ENCODE data around the gene AFDN. TPM values are rescaled to one million over a fixed set of nuclear protein-coding genes. Genes with fewer than 3 reads are reported as not detected.

The AFDN gene
- total RNA-seq, 1 donor from 2014 or later, result 102 TPM

GRCh38 chr6:167976708-167977107 is 150.0 kb downstream of the AFDN start:
- H3K9ac ChIP-seq (ENCODE audit: low read length), result no peak overlapping the region
- no peak for DNase-seq (ENCODE audit: low read depth)
- peaks cover 5% of the 10 kb centered on the region for H3K4me1 ChIP-seq (ENCODE audit: insufficient read depth, low read length)
- H3K79me2 ChIP-seq (ENCODE audit: insufficient read depth, low read length), result no peaks in the 10 kb centered on the region
- Mint-ChIP-seq H3K27ac (ENCODE audit: unreplicated experiment) (no peak overlapping the region), H3K36me3 (ENCODE audit: low read depth, unreplicated experiment) (no peaks in the 10 kb centered on the region), H3K4me1 (ENCODE audit: low read depth, unreplicated experiment) (peaks cover 22% of the 10 kb centered on the region), H3K4me3 (ENCODE audit: unreplicated experiment) (no peak overlapping the region), H3K27me3 (ENCODE audit: low read depth, unreplicated experiment) (no peaks in the 10 kb centered on the region), H3K9me3 (ENCODE audit: unreplicated experiment) (no peaks in the 10 kb centered on the region)
- H3K36me3 ChIP-seq (ENCODE audit: insufficient read depth, low read length), result no peaks in the 10 kb centered on the region
- no peak for FAIRE-seq
- TF ChIP-seq CTCF (IDR thresholded peaks at IDR 0.05; ENCODE audit: insufficient read depth, low read depth, low read length), result no peak
- no peak for TF ChIP-seq EZH2 (IDR thresholded peaks at IDR 0.05; ENCODE audit: insufficient read depth, low read length)
- H2AFZ ChIP-seq (ENCODE audit: low read depth, low read length), result no peak overlapping the region
- H3K27me3 ChIP-seq (ENCODE audit: insufficient read depth, low read length), result no peaks in the 10 kb centered on the region
- H3K27ac ChIP-seq (ENCODE audit: low read depth, low read length), result no peak overlapping the region
- H3K4me3 ChIP-seq (ENCODE audit: insufficient read depth, low read depth, low read length), result no peak overlapping the region
- H3K4me2 ChIP-seq (ENCODE audit: low read length), result no peak overlapping the region
- H3K9me3 ChIP-seq (ENCODE audit: insufficient read depth, low read depth, low read length), result no peaks in the 10 kb centered on the region
- H4K20me1 ChIP-seq (ENCODE audit: insufficient read depth, low read length), result no peaks in the 10 kb centered on the region

- Mint-ChIP-seq H3K27me3 (ENCODE audit: low read depth, unreplicated experiment) (no peaks in the 10 kb centered on the region), H3K4me3 (ENCODE audit: unreplicated experiment) (no peak overlapping the region), H3K9me3 (ENCODE audit: unreplicated experiment) (peaks cover 2% of the 10 kb centered on the region), H3K36me3 (ENCODE audit: low read depth, unreplicated experiment) (no peaks in the 10 kb centered on the region), H3K4me1 (ENCODE audit: low read depth, unreplicated experiment) (peaks cover 25% of the 10 kb centered on the region), H3K27ac (ENCODE audit: unreplicated experiment) (no peak overlapping the region)
- Histone ChIP-seq H3K9me3 (ENCODE audit: insufficient read depth, low read depth, low read length) (no peaks in the 10 kb centered on the region), H3K4me1 (ENCODE audit: insufficient read depth, low read length) (peaks cover 5% of the 10 kb centered on the region), H3K27me3 (ENCODE audit: insufficient read depth, low read length) (no peaks in the 10 kb centered on the region), H3K4me2 (ENCODE audit: low read length) (no peak overlapping the region), H2AFZ (ENCODE audit: low read depth, low read length) (no peak overlapping the region), H4K20me1 (ENCODE audit: insufficient read depth, low read length) (no peaks in the 10 kb centered on the region), H3K4me3 (ENCODE audit: insufficient read depth, low read depth, low read length) (no peak overlapping the region), H3K79me2 (ENCODE audit: insufficient read depth, low read length) (no peaks in the 10 kb centered on the region), H3K9ac (ENCODE audit: low read length) (no peak overlapping the region), H3K36me3 (ENCODE audit: insufficient read depth, low read length) (no peaks in the 10 kb centered on the region), H3K27ac (ENCODE audit: low read depth, low read length) (no peak overlapping the region)
- TF ChIP-seq CTCF (IDR thresholded peaks at IDR 0.05; ENCODE audit: insufficient read depth, low read depth, low read length), result no peak
- TF ChIP-seq EZH2 (IDR thresholded peaks at IDR 0.05; ENCODE audit: insufficient read depth, low read length), result no peak
- DNase-seq (ENCODE audit: low read depth) (no peak), FAIRE-seq (no peak)
These were observed 151.2 kb downstream of the AFDN start for GRCh38 chr6:167977717-167978467.

DNA sequence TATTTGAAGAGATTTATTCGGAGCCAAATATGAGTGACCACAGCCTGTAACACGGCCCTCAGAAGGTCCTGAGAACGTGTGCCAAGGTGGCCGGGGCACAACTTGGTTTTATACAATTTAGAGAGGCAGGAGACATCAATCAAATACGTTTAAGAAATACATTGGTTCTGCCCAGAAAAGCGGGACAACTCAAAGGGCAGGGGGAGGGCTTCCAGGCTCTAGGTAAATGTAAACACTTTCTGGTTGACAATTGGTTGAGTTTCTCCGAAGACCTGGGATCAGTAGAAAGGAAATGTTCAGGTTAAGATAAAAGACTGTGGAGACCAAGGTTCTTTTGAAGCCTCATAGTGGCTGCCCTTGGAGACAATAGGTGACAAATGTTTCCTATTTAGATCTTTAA is 151.9 kb downstream of the AFDN start:
- no peak for FAIRE-seq
- Histone ChIP-seq H3K36me3 (ENCODE audit: insufficient read depth, low read length) (no peaks in the 10 kb centered on the region), H3K27ac (ENCODE audit: low read depth, low read length) (no peak overlapping the region), H3K27me3 (ENCODE audit: insufficient read depth, low read length) (no peaks in the 10 kb centered on the region), H3K9ac (ENCODE audit: low read length) (no peak overlapping the region), H3K9me3 (ENCODE audit: insufficient read depth, low read depth, low read length) (no peaks in the 10 kb centered on the region), H4K20me1 (ENCODE audit: insufficient read depth, low read length) (no peaks in the 10 kb centered on the region), H3K4me2 (ENCODE audit: low read length) (no peak overlapping the region), H3K79me2 (ENCODE audit: insufficient read depth, low read length) (no peaks in the 10 kb centered on the region), H3K4me3 (ENCODE audit: insufficient read depth, low read depth, low read length) (no peak overlapping the region), H2AFZ (ENCODE audit: low read depth, low read length) (no peak overlapping the region), H3K4me1 (ENCODE audit: insufficient read depth, low read length) (peaks cover 5% of the 10 kb centered on the region)
- no peak overlapping the region for H3K27ac Mint-ChIP-seq (ENCODE audit: unreplicated experiment)
- H3K4me3 Mint-ChIP-seq (ENCODE audit: unreplicated experiment), result no peak overlapping the region
- DNase-seq (ENCODE audit: low read depth), result no peak
- peaks cover 25% of the 10 kb centered on the region for H3K4me1 Mint-ChIP-seq (ENCODE audit: low read depth, unreplicated experiment)
- no peaks in the 10 kb centered on the region for H3K36me3 Mint-ChIP-seq (ENCODE audit: low read depth, unreplicated experiment)
- H3K9me3 Mint-ChIP-seq (ENCODE audit: unreplicated experiment), result peaks cover 2% of the 10 kb centered on the region
- no peaks in the 10 kb centered on the region for H3K27me3 Mint-ChIP-seq (ENCODE audit: low read depth, unreplicated experiment)
- TF ChIP-seq CTCF (IDR thresholded peaks at IDR 0.05; ENCODE audit: insufficient read depth, low read depth, low read length), result no peak
- TF ChIP-seq EZH2 (IDR thresholded peaks at IDR 0.05; ENCODE audit: insufficient read depth, low read length), result no peak

Data from astrocyte (in vitro differentiated cells and primary cell).